ENCODE measurements around the gene RAB6B. TPM values are rescaled to one million over a fixed set of nuclear protein-coding genes. Genes with fewer than 3 reads are reported as not detected.

RAB6B gene
- total RNA-seq, 1 donor from 2014 or later, result 5.8 TPM

DNA sequence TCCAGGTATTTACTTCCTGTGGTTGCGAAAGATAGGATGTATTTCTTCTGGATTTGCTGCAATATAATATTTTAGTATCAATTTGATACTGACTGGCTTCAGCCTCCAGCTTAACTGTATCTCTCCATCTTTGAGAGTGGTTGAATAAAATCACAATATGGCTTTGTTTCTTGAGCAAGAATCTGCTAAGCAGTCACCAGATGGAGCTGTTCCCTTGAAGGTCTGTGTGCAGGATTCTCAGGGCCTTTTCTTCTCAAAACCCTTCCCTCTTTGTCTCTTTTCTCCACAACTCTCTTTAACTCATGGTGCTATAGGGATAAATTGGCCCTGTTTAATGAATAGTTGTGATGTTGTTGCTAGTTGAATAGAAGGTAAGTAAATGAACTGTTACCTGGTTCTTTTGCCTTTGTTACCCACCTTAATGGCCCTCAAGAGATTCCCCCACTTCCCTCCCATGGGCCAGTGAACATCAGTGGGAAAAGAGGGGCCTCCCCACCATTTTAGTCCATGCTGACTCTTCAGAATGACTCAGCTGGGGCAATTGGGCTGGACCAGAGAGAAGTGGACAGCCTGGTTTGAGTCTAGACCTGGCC lies 34.8 kb upstream of the RAB6B start:
- DNase-seq, result peak; percentile 86

GRCh38 chr3:133928903-133929607 lies 33.4 kb upstream of the RAB6B start:
- DNase-seq, result no peak

- no peak for DNase-seq
Measured at GRCh38 chr3:133928136-133928893, 32.6 kb upstream of the RAB6B start.

DNA sequence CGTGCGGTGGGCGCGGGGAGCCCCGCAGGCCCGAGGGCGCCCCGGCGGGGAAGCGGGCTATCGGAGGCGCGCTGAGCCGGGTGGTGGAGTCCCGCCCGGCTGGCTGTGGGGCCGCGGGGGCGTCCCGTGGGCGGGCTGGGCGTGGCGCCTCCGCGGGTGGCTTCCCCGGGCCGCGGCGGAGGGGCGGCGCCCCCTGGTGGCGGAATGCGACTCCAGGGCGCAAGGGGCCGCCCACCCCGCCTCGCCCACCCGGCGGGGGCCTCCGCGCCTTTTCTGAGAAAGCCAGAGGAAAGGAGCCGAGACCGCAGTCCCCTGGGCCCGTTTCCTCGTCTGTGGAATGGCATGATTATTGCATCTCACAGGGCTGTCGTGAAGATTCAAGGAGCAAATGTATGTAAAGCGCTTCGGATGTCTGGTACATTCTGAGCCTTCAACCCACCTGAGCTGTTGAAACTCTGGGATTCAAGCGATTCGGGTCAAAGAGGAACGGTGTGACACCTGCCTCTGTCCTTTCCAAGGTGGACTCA lies 31.9 kb upstream of the RAB6B start:
- DNase-seq, result peak; percentile 79

- DNase-seq, result no peak
Measured at GRCh38 chr3:133926736-133927539, 31.3 kb upstream of the RAB6B start.

- no peak for DNase-seq
Measured at GRCh38 chr3:133925960-133926735, 30.5 kb upstream of the RAB6B start.

GRCh38 chr3:133924041-133924440 lies 28.4 kb upstream of the RAB6B start:
- DNase-seq, result no peak

DNA sequence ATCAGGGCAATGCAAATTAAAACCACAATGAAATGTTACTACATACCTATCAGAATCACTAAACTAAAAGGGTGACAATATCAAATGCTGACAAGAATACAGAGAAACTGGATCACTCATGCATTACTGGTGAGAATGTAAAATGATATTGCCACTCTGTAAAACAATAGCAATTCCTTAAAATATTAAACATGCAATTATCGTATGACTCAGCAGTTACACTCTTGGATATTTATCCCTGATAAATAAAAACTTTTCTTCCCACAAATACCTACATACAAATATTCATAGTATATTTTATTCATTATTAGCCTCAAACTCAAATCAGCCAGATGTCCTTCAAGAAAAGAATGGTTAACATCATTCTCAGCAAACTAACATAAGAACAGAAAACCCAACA lies 25.9 kb upstream of the RAB6B start:
- no peak for DNase-seq

DNA sequence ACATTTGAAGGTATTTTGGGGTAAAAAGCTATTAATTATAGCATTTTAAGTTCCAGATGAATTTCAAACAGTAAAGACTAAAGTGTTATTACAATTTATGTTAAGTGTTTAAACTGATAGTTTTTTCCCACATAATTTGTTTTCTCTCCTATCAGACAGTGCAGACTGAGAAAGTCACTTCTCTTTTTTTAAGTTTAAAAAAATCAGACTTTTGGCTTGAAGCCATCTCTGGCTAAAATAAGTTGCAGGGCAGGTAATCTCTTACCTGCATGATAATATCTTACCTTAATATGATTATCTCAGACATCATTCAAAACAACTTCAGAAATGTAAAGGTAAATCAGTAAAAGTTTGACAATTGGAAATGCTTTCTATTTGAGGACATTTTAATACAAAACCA lies 21.5 kb upstream of the RAB6B start:
- DNase-seq, result no peak

DNA sequence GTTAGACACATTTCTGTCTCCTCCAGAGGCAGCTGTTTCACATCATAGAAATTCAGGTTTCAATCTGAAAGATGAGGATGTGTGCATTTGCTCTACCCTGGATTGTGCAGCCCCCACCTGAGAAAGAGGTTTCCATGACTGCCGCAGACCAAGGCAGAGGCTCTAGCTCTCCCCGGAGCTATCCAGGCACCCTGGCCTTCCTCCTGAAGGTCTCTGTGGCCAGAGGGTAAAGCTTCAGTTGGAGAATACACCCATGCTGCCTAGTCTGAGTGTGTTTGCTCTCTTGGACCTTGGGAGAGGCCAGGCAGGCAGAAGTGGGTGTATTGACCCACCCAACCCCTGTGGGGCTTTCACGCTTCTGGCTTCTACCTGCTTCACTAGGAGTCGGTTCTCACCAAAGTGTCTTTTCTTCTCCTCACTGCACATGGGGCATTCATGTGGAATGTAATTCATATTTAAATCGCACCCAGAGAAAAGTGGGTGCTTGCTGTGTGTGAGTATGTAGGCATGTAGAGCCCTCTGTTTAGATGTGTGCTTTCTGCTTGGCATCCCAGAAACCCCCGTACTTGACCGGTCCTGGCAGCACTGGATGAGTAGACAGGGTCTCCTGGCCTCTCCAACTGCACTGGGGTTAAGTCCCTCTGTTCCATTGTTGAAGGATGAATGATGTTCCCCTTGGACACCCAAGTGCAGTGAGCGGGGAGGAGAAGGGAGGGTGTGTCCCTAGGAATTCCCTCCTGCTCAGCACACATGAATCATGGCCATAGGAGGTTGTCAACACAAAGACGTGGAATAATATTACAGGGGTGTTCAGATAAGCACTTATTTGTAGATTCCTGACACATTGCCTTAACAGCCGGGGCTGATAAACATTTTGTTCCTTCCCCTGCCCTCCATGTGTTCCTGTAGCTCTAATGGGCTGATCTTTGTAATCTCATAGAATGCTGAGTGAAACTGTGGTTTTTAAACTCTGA lies 20.3 kb upstream of the RAB6B start:
- DNase-seq, result no peak

GRCh38 chr3:133914839-133915600 lies 19.3 kb upstream of the RAB6B start:
- no peak for DNase-seq

- no peak for DNase-seq
Measured at GRCh38 chr3:133910422-133910821, 14.7 kb upstream of the RAB6B start.

GRCh38 chr3:133905376-133905775 lies 9.7 kb upstream of the RAB6B start:
- DNase-seq, result no peak

DNA sequence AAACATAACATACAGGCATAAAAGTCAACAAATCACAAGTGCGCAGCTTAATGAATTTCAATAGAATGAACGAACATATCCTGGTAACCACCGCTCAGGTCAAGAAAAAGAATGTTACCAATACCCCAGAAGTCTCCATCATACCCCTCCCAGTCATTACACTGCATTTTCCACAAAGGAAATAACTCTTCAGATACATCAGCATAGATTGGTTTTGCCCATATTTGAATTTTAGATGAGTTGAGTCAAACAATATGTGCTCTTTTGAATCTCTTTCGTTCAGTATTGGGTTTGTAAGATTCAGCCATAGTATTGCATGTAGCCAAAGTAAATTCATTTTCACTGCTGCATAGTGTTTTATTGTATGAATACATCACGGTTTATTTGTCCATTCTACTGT lies 6.2 kb upstream of the RAB6B start:
- DNase-seq, result no peak

- no peak for DNase-seq
Measured at GRCh38 chr3:133901083-133901482, 5.4 kb upstream of the RAB6B start.

DNA sequence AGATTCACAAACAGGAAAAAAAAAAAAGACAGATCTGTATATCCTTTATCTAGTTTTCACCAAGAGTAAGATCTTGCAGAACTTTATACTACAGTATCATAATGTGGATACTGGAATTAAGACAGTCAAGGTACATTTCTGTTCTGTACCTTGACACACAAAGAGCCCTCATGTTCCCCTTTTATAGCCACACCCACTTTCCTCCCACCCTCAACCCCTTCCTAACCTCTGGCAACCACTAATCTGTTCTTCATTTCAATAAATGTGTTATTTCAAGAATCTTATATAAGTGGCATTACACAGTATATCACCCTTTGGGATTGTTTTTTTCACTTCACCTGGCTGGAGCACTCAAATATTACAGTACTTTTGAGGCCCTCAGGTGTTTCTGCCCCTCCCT lies 3.6 kb upstream of the RAB6B start:
- no peak for DNase-seq

GRCh38 chr3:133897547-133897946 lies 1.9 kb upstream of the RAB6B start:
- no peak for DNase-seq

DNA sequence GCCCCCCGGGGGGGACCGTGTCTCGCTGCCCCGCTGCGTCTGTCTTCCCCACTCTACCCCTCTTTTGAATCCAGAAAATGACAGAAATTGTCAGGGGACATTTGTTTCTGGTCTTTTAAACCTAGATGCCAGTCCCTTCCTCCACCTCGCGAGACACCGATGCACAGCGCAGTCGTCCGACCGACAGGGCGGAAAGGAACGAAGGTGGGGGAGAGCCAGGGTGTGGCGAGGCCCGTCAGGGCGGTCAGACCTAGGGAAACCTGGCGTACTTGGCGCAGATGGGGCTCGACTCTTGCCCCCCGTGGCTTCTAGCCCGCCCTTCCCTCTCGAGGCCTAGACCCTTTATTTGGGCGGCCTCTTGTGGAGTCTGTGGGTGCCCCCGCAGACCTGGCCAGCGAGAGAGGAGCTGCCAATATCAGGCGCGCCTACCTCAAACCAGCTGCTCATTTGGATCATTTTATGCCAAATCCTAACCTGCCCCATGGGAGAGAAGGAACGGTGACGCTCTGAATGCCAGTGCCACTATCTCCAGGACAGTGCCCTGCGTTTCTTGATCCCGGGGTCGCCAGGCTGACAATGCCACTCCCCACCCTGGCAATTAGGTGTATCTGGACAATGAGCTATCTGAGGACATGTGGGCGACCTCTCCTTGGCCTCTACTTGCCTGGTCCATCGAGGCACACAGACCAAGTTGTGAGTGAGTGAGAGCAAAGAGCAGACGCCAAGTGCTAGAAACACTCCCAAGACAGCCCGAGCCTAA lies 500 bp upstream of the RAB6B start:
- DNase-seq, result peak; percentile 37
